HFFc6 (cell line): Measurements from ENCODE around the gene CABLES1. TPM values are rescaled to one million over a fixed set of nuclear protein-coding genes. Genes with fewer than 3 reads are reported as not detected.

Experiments
- DNase-seq: peaks from one replicate; pipeline ENCODE4 v3.0.0-alpha.2; 2018
- H3K27ac Mint-ChIP-seq: 2 replicates; pipeline ENCODE4 v1.8.0; 2020; ENCODE audit warnings: mild to moderate bottlenecking, mixed read lengths
- H3K27me3 Mint-ChIP-seq: 2 replicates; pipeline ENCODE4 v1.8.0; 2021; ENCODE audit warnings: mild to moderate bottlenecking, moderate library complexity, mixed read lengths; ENCODE audit not compliant: insufficient read depth
- H3K36me3 Mint-ChIP-seq: 2 replicates; pipeline ENCODE4 v1.8.0; 2021; ENCODE audit warnings: low read depth, mixed read lengths
- H3K4me1 Mint-ChIP-seq: 2 replicates; pipeline ENCODE4 v1.8.0; 2020; ENCODE audit warnings: low read depth, mixed read lengths
- H3K4me3 Mint-ChIP-seq: 2 replicates; pipeline ENCODE4 v1.8.0; 2020; ENCODE audit warnings: mild to moderate bottlenecking, moderate library complexity, mixed read lengths
- H3K9me3 Mint-ChIP-seq: 2 replicates; pipeline ENCODE4 v1.8.0; 2020; ENCODE audit warnings: mild to moderate bottlenecking, mixed read lengths
- CTCF ChIP-seq: fragments of 200-600 bp; sonication (generic); IDR thresholded peaks from 2 replicates; pipeline ENCODE4 v1.5.0; 2021; ENCODE audit warnings: antibody characterized with exemption, mild to moderate bottlenecking
- total RNA-seq, 6 experiments: library from RNA; stranded (reverse); fragmentation: NEBNext Ultra II Directional; extraction: Animal tissue kit (Norgen Biotek cat#: 25700); gene quantifications; 2 replicates in 1 of 6; 3 replicates in 5 of 6; pipeline ENCODE4 v1.2.3, GENCODE V29; 2021

CABLES1 gene
- total RNA-seq, 6 experiments from 2014 or later: 6.2 to 9.3 (median 8.5) TPM

DNA sequence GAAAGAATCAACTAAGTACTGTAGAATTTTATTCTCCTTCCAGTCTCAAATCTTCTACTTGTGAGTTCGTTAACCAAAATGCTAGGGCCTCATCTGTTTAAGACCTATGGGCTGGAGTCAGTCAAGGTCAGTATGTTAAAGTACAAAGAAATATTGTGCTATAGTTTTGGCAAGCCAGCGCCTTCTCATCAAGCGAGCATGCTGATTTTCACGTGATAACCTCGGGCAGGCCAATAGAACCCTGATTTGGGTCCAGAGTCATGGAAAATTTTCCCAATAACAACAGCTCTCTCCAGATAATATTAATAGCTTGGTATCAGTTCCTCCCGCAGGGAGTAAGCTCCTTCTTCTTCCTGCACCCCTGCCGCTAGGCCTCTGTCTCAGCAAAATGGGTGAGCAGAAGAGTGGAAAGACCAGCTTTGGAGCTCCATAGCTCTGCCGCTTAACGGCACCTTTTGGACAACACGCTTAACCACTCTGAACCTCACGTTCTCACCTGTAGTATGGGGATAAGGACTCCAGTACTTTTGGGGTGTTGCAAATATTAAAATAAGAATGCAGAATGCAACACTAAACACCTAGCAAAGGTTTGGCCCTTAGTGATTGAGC, 11.7 kb downstream of the CABLES1 start:
- H3K27me3 Mint-ChIP-seq: peaks cover 2% of the 10 kb centered on the region
- no peak overlapping the region for H3K27ac Mint-ChIP-seq
- no peak for DNase-seq
- H3K9me3 Mint-ChIP-seq: no peaks in the 10 kb centered on the region
- H3K4me3 Mint-ChIP-seq: no peak overlapping the region
- peaks cover 24% of the 10 kb centered on the region for H3K4me1 Mint-ChIP-seq
- no peak for TF ChIP-seq CTCF
- H3K36me3 Mint-ChIP-seq: 0 out of 2 replicates have a peak, but pooled peaks cover 4% of the 10 kb centered on the region

- Mint-ChIP-seq H3K27ac (no peak overlapping the region), H3K36me3 (0 out of 2 replicates have a peak, but pooled peaks cover 4% of the 10 kb centered on the region), H3K4me3 (no peak overlapping the region), H3K4me1 (peaks cover 10% of the 10 kb centered on the region), H3K9me3 (no peaks in the 10 kb centered on the region), H3K27me3 (peaks cover 2% of the 10 kb centered on the region)
- TF ChIP-seq CTCF: no peak
- DNase-seq: no peak
Observed at GRCh38 chr18:23148382-23148781, 13.1 kb downstream of the CABLES1 start.

- TF ChIP-seq CTCF: no peak
- Mint-ChIP-seq H3K4me3 (no peak overlapping the region), H3K4me1 (peaks cover 6% of the 10 kb centered on the region), H3K27me3 (peaks cover 2% of the 10 kb centered on the region), H3K36me3 (0 out of 2 replicates have a peak, but pooled peaks cover 4% of the 10 kb centered on the region), H3K27ac (no peak overlapping the region), H3K9me3 (no peaks in the 10 kb centered on the region)
- no peak for DNase-seq
Observed at GRCh38 chr18:23149570-23149969, 14.3 kb downstream of the CABLES1 start.

DNA sequence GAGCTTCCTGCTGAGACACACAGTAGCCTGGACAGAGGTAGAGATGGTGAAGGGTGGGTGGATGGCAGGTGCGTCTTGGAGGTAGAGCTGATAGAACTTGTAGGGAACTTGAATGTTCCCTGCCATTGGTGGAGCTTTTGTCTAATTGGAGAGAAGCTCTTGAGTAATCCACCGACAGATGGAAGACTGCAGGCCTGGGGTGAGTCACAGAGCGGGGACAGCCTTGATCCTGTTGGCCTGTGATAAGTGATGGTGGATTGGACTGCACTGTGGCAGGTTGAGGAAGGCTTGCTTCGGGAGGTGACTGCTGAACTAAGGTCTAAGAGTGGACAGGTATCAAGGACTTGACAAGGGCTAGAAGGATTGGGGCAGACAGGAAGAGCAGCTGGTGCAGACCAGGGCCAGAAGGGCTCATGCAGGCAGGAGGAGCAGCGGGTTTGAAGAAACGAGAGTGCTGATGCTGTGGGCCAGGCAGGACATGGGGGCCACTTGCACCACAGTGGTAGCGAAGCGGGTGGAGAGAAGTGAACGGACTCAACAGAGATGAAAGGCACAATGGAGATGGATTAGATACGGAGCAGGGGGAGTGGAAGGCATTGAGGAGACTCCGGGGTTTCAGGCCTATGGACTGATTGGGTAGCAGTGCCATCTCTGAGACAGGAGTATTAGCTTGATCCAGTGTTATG, 16.3 kb downstream of the CABLES1 start:
- H3K9me3 Mint-ChIP-seq: no peaks in the 10 kb centered on the region
- no peak for TF ChIP-seq CTCF
- H3K27ac Mint-ChIP-seq: no peak overlapping the region
- peaks cover 2% of the 10 kb centered on the region for H3K27me3 Mint-ChIP-seq
- no peak for DNase-seq
- H3K36me3 Mint-ChIP-seq: 0 out of 2 replicates have a peak, but pooled peaks cover 4% of the 10 kb centered on the region
- H3K4me3 Mint-ChIP-seq: no peak overlapping the region
- H3K4me1 Mint-ChIP-seq: peaks cover 24% of the 10 kb centered on the region

- 0 out of 2 replicates have a peak, but pooled peaks cover 4% of the 10 kb centered on the region for H3K36me3 Mint-ChIP-seq
- no peak overlapping the region for H3K4me3 Mint-ChIP-seq
- H3K27me3 Mint-ChIP-seq: no peaks in the 10 kb centered on the region
- peaks cover 24% of the 10 kb centered on the region for H3K4me1 Mint-ChIP-seq
- no peaks in the 10 kb centered on the region for H3K9me3 Mint-ChIP-seq
- H3K27ac Mint-ChIP-seq: no peak overlapping the region
- TF ChIP-seq CTCF: no peak
- DNase-seq: no peak
Observed at GRCh38 chr18:23154030-23154429, 18.7 kb downstream of the CABLES1 start.
